ENCODE results near the gene OR7A10.

OR7A10 gene

DNA sequence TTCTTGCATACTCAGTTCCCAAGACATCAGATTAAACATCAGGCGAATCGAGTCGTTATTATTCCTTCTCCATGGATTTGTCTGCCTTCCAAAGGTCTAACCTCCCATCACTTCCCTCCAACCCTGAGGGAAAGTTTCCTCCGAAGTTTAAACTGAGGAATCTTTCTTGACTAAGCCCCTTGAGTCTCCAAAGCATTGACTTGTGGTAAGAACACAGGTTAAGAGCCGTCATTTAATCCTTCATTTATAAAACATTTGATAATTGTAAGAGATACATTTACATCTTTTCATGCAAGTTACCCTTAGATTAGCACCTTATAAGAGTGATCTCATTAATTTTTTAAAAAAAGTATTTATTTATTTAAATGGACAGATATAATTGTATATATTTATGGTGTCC is at the start of gene OR7A10:
Gene OR7A10 (minus strand): TSS at position 101 of the 400 bp plus-strand sequence. CDS start 7,045 bp downstream, outside the sequence.
- DNase-seq (ENCODE audit: low read depth in 4 of 4, low spot score in 1 of 4) = no peak

DNA sequence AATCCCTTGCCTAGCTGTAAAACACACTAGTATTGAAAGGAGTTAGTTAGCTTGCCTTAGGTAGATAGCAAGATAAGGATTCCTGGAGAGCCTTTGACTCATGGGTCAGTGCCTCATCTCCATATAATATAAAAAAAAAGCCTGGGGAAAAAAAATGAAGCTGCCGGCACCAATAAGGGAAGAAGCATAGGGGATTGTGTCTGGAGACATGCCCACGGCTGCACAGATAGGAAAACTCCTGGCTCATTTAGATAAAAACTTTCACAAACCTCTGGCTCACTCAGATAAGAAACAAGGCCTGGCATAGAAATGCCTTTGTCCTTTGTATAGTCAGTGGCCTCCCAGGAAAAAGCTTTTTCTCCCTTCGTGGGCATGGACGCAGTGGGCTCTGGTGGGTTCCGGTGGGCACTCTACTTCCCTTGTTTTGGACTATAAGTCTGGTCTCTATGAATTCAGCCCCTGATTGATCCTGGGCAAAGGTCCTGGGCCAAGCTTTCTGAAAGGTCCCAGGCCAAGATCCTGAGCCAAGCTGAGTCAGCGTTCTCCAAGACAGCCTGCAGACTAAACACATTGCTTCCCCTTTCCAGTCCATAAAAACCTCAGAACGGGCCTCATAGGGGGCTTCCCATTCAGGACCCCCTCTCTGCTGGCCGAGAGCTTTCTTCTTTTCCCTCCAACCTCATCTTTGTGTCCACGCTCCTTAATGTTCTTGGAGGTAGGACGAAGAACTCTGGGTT is 42.1 kb upstream of the OR7A10 start:
- DNase-seq (ENCODE audit: low read depth in 4 of 4, low spot score in 1 of 4) = no peak

DNA sequence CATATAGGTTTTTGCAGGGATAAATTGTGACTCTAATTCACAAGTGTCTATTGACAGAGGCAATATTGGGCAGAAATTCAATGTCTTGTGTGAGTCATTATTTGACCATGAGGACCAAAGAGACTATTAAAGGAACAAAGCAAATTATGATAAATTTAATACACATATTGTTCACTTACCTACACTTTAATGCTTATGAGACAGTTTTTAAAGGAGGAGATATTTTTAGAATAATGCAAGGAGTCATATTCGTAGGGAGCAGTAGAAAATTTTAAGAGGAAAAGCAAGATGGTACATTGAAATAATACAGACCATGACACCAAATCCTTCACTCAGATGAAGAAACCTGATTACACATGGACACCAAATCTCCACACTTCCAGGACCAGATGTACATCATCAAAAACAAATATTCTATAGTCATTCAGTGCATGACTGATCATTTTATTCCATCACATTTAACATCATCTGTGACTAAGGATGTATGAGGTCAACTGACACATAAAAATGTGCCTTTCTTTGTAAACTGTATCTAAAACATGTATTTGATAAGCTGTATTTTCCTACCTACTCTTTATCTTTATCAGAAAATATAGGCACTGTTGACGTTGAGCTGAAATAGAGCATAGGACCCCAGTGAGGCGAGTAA is 41.4 kb upstream of the OR7A10 start:
- no peak for DNase-seq (ENCODE audit: low read depth in 4 of 4, low spot score in 1 of 4)

DNA sequence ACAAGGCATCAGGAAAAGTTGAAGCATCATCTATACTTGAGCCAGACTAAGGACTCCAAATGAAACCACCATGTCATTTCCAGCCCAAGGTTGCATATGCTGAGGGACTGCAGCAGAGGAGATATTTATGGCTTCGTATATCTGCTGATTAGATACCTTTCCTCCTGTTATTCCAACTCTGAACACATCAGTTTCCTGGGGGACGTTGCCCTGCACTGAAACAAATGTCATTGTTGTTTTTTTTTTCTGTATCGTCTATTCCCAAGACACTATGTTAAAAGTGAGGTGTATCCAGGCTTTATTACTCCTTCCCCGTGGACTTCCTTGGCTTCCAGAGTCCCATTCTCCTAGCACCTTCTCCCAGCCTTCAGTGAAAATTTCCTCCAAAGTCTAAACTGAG is 37.3 kb upstream of the OR7A10 start, which contains the start of gene OR7A17:
Gene OR7A17 (minus strand): TSS at position 101 of the 400 bp plus-strand sequence. CDS start 4,777 bp downstream, outside the sequence.
- DNase-seq (ENCODE audit: low read depth in 4 of 4, low spot score in 1 of 4) = no peak

DNA sequence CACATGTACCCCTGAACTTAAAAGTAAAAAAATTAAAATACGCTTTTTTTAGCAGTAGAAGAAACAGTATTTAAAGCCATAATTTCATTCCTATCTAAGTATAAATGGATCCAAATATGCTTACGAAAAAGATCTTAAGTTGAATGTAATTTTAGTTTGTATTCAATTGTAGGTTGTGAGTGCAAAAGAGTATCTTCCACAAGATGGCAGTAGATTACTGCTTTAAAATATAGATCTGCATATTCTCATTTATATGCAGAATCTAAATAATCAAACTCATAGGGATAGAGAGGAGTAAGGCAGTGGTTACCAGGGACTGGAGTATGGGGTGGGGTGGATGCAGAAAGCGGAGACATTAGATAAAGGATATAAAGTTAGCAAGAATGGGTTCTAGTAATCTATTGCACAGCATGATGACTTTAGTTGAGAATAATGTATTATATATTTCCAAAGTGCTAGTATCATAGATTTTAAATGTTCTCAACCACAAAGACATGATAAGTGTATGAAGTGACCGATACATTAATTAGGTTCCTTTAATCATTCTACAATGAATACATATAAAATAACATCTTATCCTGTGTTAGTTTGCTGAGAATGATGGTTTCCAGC is 23.0 kb upstream of the OR7A10 start:
- DNase-seq (ENCODE audit: low read depth in 4 of 4, low spot score in 1 of 4) = no peak

DNA sequence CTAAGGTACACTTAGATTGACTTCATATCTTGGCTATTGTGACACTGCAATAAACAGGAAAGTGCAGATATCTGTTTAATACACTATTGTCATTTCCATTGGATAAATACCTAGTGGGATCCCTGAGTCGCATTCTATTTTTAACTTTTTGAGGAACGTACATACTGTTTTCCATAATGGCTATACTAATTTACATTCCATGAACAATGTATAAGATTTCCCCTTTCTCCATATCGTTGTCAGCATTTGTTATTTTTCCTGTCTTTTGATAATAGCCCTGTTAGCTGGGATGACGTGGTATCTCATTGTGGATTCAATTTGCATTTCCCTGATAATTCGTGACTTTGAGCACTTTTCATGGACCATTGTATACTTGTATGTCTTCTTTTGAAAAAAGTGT is 19.8 kb upstream of the OR7A10 start:
- DNase-seq (ENCODE audit: low read depth in 4 of 4, low spot score in 1 of 4) = no peak

DNA sequence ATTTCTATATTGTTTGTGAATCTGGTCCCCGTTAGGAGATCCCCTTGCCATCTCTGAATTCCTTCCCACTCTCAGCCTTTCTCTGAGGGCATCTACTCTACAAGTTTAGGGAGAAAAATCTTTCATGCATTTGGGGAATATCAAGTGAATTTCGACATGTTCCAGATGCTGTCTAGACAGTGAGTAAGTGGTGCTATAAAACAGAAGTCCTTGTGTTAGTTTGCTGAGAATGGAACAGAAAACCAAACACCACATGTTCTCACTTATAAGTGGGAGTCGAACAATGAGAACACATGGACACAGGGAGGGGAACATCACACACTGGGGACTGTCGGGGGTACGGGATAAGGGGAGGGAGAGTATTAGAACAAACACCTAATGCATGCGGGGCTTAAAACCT is 5.1 kb downstream of the OR7A10 start:
- DNase-seq (ENCODE audit: low read depth in 4 of 4, low spot score in 1 of 4) = no peak

DNA sequence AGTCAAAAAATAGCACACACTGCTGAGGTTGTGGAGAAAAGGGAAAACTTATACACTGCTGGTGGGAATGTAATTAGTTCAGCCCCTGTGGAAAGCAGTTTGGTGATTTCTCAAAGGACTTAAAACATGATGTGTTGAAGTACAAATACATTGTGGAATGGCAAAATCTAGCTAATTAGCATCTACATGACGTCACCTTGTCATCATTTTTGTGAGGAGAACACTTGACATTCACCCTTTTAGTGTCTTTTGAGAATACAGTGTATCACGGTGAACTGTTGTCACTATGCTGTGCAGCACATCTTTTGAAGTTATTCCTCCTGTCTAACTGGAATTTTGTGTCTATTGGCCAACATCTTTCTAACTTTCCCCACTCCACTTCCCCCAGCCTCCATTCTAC is 5.6 kb downstream of the OR7A10 start:
- no peak for DNase-seq (ENCODE audit: low read depth in 4 of 4, low spot score in 1 of 4)

DNA sequence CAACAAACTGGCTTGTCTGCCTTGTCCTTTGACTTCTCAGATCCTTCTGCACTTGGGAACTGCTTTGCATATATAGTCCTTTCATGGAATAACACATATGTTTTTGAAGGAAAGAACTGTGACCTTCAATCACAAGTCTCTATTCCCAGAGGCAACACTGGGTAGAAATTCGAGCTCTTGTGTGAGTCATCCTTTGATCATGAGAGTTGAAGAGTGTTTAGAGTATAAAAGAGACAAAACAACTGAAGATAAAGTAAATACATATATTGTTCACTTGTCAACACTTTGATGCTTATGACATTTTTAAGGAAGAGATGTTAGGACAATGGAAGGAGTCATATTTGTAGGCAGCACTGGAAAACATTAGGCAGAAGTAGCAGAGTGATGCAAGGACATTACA is 8.5 kb downstream of the OR7A10 start:
- no peak for DNase-seq (ENCODE audit: low read depth in 4 of 4, low spot score in 1 of 4)

DNA sequence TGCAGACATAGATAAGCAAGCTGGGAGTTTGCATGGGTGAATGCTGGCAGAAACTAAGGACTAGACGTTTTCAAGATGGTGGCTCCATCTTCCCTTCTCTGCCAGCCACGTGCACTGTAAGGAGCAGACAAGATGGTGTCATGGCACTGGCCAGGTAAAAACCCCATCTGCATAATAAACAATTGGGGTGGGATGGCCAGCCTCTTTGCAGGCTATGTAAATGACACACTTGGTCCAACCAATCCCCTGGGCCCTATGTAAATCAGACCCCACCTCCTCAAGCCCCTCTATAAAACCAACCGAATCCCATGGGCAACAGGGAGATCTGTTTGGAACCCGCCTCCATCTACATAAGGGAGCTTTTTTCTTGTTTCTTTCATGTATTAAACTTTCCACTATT is 11.3 kb downstream of the OR7A10 start:
- DNase-seq (ENCODE audit: low read depth in 4 of 4, low spot score in 1 of 4) = no peak

DNA sequence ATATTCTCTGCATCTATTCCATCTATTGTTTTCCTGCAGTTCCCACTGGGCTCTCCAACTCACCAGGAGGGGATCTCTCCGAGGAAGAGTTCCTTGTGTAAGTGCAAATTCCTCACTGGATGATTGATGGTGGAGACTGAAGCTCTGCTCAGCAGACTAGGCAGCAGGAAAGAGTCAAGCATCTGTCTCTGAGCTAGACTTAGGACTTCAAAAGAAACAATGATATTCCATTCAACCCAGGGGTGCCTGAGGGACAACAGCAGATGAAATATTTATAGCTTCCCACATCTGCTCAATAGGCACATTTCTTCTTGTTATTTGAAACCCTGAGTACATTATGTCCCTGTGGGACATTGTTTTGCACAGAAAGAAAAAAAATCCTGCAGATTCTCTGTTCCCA is 13.7 kb downstream of the OR7A10 start, which contains the start of the genes OR7A5 and OR7C1:
Gene OR7A5 (minus strand): TSS at position 175 of the 400 bp plus-strand sequence. CDS start 6,944 bp downstream, outside the sequence.
Gene OR7C1 (minus strand): TSS at position 175 of the 400 bp plus-strand sequence. CDS start 35,049 bp downstream, outside the sequence.
- DNase-seq (ENCODE audit: low read depth in 4 of 4, low spot score in 1 of 4) = no peak

DNA sequence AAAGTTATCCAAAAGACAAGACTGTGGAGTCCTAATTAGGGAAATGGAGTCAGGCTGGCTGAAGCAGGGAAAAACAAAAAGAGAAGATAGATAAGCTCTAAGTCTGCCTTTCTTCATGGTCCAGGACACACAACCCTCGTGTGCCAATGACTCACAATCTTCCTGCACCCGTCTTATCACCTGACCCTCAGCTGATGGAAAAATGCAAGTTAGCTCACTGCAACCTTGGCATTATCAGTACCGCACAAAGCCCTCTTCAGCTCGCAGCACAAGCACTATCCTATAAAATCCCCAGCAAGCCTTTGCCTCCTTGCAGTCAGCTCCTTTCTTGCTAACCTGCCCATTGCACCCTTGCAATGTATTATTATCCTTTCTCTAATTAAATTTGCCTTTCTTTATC is 18.0 kb downstream of the OR7A10 start:
- no peak for DNase-seq (ENCODE audit: low read depth in 4 of 4, low spot score in 1 of 4)

DNA sequence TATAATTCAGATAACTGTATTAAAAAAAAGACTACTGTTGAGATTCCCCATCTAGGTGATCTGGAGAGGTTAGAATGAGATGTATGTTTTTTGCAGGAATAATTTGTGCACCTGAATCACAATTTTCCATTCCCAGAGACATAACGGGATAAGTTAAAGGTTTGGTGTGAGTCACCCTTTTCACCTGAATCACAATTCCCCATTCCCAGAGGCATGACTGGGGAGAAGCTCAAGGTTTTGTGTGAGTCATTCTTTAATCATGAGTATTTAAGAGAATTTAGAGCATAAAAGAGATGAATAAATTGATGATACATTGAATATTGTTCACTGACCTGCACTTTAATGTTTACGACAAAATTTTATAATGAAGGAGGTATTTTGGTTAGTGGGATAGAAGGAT is 22.7 kb downstream of the OR7A10 start:
- no peak for DNase-seq (ENCODE audit: low read depth in 4 of 4, low spot score in 1 of 4)

DNA sequence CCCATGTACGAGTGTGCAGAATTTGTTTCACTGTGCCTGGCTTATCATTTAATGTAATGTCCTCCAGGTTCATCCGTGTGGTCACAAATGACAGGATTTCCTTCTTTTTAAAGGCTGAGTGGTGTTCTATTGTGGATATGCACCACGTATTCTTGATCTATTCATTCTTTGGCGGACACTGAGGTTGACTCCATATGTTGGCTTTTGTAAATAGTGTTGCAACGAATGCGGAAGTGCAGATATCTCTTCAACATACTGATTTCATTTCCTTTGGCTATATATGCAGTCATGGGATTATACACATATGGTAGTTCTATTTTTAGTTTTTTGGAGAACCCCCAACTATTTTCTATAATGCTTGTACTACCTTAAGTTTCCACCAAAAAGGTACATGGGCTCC is 26.8 kb downstream of the OR7A10 start:
- DNase-seq (ENCODE audit: low read depth in 4 of 4, low spot score in 1 of 4) = no peak

DNA sequence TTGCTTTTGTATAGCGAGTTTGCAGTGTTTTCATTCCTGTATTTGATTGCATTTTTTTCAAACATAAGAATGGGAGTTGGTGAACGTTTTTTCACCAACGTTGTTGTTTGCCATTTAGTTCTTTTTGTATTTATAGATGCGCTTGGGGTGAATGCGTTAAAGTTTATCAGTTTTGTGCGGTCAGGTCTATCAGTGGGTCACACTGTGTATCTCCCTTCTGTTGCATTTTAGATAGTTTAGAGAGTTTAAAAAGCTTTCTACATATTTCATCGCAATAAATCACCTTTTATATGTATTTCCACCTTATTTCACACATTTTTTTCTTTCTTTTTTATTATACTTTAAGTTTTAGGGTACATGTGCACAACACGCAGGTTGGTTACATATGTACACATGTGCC is 30.1 kb downstream of the OR7A10 start:
- DNase-seq (ENCODE audit: low read depth in 4 of 4, low spot score in 1 of 4) = no peak

DNA sequence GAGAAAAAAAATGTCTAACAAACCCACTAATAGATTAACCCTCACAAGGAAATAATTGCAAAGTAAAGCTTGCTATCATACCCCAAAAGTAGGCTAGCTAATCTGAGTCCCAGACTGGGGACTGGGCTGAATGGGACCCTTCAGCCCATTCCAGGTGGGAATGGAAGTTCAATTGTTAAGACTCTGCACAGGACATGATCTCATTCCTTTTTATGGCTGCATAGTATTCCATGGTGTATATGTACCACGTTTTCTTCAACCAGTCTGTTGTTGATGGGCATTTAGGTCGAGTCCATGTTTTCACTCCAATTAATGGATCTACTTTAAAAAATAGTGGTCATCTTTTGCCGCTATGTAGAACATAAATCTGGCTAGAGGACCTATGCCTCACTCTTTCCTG is 31.7 kb downstream of the OR7A10 start:
- no peak for DNase-seq (ENCODE audit: low read depth in 4 of 4, low spot score in 1 of 4)

DNA sequence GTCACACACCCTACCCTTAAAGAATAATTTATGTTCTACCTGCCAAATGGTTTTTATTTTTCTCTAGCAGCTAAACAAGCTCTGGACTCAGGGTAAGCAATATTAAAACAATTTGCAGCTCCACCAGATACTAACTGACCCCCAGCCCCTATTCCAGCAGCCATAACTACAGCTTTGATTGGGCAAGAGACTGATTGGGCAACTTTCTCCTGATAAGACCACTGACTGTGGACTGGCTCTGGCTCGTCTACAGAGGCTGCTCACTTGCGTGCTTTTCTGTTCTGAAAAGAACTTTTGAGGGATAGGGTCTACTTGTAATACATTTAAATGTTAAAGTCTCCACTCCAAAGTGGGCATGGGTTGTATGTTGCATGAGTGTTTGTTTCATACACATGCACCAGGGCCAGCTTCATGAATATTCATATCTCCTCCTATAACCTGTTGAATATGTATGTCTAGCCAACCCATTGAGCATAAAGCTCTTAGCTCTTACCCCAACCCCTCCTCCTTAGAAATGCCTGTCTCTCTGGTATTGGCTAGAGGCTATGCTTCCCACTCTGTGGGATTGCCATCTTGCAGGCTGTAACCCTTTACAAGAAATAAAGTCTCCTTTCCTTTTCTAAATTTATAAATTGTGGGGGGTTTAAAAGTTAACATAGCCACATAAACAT is 33.6 kb downstream of the OR7A10 start:
- no peak for DNase-seq (ENCODE audit: low read depth in 4 of 4, low spot score in 1 of 4)

DNA sequence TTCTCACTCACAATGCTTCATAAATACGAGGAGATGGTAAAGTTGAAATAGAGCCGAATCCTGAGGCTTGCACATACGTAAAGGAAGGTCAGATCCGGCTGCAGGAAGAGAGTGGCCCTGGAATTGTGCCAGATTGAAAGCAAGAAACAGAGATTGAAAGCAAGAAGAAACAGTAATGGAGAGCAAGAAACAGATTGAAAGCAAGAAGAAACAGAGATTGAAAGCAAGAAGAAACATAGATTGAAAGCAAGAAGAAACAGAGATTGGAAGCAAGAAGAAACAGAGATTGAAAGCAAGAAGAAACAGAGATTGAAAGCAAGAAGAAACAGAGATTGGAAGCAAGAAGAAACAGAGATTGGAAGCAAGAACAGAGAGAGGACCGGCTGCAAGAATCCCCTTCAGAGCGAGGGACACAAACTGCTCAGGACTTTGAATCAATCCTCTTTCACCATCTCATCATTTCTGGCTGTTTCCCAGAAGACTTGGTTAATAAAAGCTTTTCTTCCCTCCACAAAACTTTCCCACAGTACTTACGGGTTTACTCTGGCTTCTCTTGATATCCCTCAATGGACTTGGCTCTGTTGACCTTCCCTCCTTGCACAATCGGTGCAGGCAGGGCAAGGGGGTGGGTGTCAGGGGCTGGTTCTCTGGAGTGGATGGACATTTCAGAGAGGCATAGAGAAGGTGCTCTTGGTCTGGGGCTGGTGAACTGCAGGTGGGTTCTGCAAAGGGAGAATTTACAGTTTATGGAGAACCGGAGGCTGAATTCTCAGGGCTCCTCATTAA is 39.3 kb downstream of the OR7A10 start:
- no peak for DNase-seq (ENCODE audit: low read depth in 4 of 4, low spot score in 1 of 4)

DNA sequence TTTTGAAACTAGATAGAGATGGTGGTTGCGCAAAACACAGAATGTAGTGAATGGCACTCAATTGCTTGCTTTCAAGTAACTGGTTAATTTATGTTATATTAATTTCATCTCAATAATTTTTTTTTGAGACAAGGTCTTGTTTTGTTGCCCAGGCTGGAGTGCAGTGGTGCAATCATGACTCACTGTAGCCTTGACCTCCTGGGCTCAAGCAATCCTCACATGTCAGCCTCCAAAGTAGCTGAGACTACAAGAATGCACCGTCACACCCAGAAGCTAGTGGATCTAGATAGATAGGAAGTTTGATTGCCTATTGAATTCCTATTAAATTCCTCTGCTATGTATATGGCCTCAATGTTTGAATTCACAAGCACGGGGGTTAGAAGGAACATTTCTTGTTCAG is 44.0 kb downstream of the OR7A10 start:
- no peak for DNase-seq (ENCODE audit: low read depth in 4 of 4, low spot score in 1 of 4)

DNA sequence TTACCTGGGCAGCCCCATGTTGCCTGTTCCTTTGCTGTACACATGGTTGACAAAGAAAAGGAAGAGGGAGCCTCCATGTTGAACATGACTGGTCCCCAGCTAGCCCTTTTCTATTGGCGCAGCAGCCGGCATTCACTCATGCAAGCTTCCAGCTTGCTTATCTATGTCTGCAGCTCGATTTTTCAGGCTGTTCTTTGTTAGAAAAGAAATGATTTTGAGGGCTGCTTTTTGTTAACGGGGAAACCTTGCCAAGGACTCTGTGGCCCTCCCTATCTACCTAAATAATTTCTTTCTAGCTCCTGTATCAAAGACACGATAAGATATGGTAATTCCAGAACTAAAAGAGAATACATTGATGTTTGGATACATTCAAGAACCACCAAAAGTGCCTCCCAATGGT is 50.0 kb downstream of the OR7A10 start:
- DNase-seq (ENCODE audit: low read depth in 4 of 4, low spot score in 1 of 4) = no peak

DNA sequence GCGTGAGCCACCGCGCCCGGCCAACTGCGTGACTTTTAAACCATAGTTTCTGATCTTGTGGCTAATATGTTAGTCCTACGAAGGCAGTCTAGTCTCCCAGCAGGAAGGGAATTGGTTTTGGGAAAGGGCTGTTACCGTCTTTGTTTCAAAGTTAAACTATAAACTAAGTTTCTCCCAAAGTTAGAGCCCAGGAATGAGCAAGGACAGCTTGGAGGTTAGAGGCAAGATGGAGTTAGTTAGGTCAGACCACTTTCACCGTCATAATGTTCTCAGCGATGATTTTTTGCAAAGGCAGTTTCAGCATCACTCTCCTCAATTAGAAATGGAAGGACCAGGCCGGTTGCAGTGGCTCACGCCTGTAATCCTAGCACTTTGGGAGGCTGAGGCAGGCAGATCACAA is 52.7 kb downstream of the OR7A10 start:
- no peak for DNase-seq (ENCODE audit: low read depth in 4 of 4, low spot score in 1 of 4)
